GM23338 (cell line): Measurements from ENCODE around the gene APOB.

ENCODE experiments used
- EZH2 ChIP-seq: fragments of 200-600 bp; sonication (generic); IDR thresholded peaks from one replicate; pipeline ENCODE4 v1.8.0; 2017; ENCODE audit warnings: antibody characterized with exemption, mild to moderate bottlenecking, low read depth; ENCODE audit not compliant: unreplicated experiment
- POLR2AphosphoS5 ChIP-seq: IDR thresholded peaks from 2 replicates; pipeline ENCODE4 v1.6.1; 2016; ENCODE audit warnings: antibody characterized with exemption, low read depth
- ZNF331 ChIP-seq: fragments of 250-450 bp; sonication (Bioruptor Pico); IDR thresholded peaks from 2 replicates; pipeline ENCODE4 v1.5.0; 2020; ENCODE audit warnings: low read depth, mild to moderate bottlenecking, moderate library complexity
- TF ChIP-seq, protein P1 (sequence below), 2 experiments: fragments of 200-600 bp in 1 of 2; sonication (generic) in 1 of 2; conservative IDR thresholded peaks; 2 replicates each; pipeline versions ENCODE4 v1.5.1 to v1.6.1; 2016 to 2017; ENCODE audit warnings: antibody characterized with exemption in 2 of 2, low read depth in 2 of 2, mild to moderate bottlenecking in 2 of 2, moderate library complexity in 1 of 2

DNA sequence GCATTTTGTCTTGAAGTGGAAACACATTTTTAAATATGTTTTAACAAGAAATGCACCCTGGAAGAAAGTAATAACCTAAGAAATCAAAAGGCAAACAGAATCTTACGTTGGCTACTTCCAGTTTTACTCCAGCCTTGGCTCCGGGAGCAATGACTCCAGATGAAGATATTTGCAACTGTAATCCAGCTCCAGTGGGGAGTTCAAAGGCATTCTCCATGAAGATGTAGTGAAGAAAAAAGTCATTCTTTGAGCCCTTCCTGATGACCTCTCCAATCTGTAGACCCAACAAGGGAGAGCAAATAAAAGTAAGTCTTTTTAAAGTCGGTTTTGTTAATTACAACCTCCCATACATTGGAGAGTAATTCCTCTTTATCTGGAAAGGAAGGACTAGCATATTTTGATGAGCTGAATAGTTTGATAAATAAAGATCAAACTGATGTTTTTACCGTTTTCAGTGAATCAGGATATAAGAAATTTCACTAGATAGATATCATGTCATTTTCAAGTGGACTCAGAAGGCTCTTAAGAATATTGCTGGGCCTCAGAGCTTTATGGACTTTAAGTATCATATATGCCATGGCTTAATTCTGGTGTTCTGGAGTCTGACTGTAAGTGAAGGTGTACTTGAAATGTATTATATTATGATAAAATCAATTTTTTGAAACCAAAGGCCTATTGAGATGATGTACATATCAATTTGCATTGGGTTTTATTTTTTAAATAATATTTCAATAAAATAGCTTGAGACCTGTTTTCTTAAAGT, 20.3 kb downstream of the APOB start:
- TF ChIP-seq, protein P1, sequence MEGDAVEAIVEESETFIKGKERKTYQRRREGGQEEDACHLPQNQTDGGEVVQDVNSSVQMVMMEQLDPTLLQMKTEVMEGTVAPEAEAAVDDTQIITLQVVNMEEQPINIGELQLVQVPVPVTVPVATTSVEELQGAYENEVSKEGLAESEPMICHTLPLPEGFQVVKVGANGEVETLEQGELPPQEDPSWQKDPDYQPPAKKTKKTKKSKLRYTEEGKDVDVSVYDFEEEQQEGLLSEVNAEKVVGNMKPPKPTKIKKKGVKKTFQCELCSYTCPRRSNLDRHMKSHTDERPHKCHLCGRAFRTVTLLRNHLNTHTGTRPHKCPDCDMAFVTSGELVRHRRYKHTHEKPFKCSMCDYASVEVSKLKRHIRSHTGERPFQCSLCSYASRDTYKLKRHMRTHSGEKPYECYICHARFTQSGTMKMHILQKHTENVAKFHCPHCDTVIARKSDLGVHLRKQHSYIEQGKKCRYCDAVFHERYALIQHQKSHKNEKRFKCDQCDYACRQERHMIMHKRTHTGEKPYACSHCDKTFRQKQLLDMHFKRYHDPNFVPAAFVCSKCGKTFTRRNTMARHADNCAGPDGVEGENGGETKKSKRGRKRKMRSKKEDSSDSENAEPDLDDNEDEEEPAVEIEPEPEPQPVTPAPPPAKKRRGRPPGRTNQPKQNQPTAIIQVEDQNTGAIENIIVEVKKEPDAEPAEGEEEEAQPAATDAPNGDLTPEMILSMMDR (conservative IDR thresholded peaks at IDR 0.05; ENCODE audit: low read depth in 2 of 2) = no peak
- TF ChIP-seq EZH2 (no peak), POLR2AphosphoS5 (no peak), ZNF331 (CRISPR knock-in tag) (no peak)
